D721Med (cell line): ENCODE data around the gene PERP.

ENCODE experiments used
- DNase-seq: peaks from one replicate; pipeline ENCODE4 v3.0.0; 2011; ENCODE audit warnings: low spot score; ENCODE audit not compliant: insufficient read length
- FAIRE-seq: peaks from 2 replicates; lab custom pipeline; 2011; peaks lifted over from hg19 to GRCh38; lab: Jason Lieb, UNC
- CTCF ChIP-seq: IDR thresholded peaks from 2 replicates; pipeline ENCODE4 v1.5.1; 2012; ENCODE audit warnings: mild to moderate bottlenecking, control low read depth; ENCODE audit not compliant: insufficient read depth; ENCODE audit errors: missing control alignments

PERP gene

GRCh38 chr6:138107078-138107751, at the start of gene PERP:
PERP (minus strand) TSS chr6:138107419; CDS start chr6:138107340, 79 bp downstream.
- TF ChIP-seq CTCF = no peak
- FAIRE-seq (no peak), DNase-seq (no peak)

- DNase-seq = no peak
- TF ChIP-seq CTCF = no peak
- FAIRE-seq = no peak
These were observed 48.2 kb upstream of the PERP start for GRCh38 chr6:138155443-138155842.

GRCh38 chr6:138146544-138146943, 39.3 kb upstream of the PERP start:
- FAIRE-seq (no peak), DNase-seq (no peak)
- TF ChIP-seq CTCF = no peak

GRCh38 chr6:138145402-138145801, 38.2 kb upstream of the PERP start:
- DNase-seq (no peak), FAIRE-seq (no peak)
- TF ChIP-seq CTCF = no peak

GRCh38 chr6:138142806-138143205, 35.6 kb upstream of the PERP start:
- FAIRE-seq = no peak
- DNase-seq = no peak
- TF ChIP-seq CTCF = no peak

GRCh38 chr6:138129190-138129589, 22.0 kb upstream of the PERP start:
- DNase-seq = no peak
- no peak for FAIRE-seq
- no peak for TF ChIP-seq CTCF

- TF ChIP-seq CTCF = no peak
- FAIRE-seq (no peak), DNase-seq (no peak)
These were observed 20.9 kb upstream of the PERP start for GRCh38 chr6:138128096-138128495.
